ENCODE measurements around the gene RFX3.
A peak's percentile ranks its signal among the peaks of the same experiment; 100 is the strongest.

RFX3 gene

GRCh38 chr9:3541206-3541605, 15.4 kb upstream of the RFX3 start:
- TF ChIP-seq CTCF (IDR thresholded peaks at IDR 0.05; ENCODE audit: borderline replicate concordance, insufficient read depth, low read depth, low read length), result no peak
- no peak overlapping the region for H3K4me3 ChIP-seq (ENCODE audit: low read depth, low read length)

GRCh38 chr9:3534614-3535404, 9.0 kb upstream of the RFX3 start:
- H3K4me3 ChIP-seq (ENCODE audit: low read depth, low read length), result no peak overlapping the region
- TF ChIP-seq CTCF (IDR thresholded peaks at IDR 0.05; ENCODE audit: borderline replicate concordance, insufficient read depth, low read depth, low read length), result no peak

GRCh38 chr9:3532158-3532557, 6.4 kb upstream of the RFX3 start:
- no peak overlapping the region for H3K4me3 ChIP-seq (ENCODE audit: low read depth, low read length)
- no peak for TF ChIP-seq CTCF (IDR thresholded peaks at IDR 0.05; ENCODE audit: borderline replicate concordance, insufficient read depth, low read depth, low read length)

GRCh38 chr9:3528451-3528850, 2.6 kb upstream of the RFX3 start:
- no peak for TF ChIP-seq CTCF (IDR thresholded peaks at IDR 0.05; ENCODE audit: borderline replicate concordance, insufficient read depth, low read depth, low read length)
- no peak overlapping the region for H3K4me3 ChIP-seq (ENCODE audit: low read depth, low read length)

- TF ChIP-seq CTCF (IDR thresholded peaks at IDR 0.05; ENCODE audit: borderline replicate concordance, insufficient read depth, low read depth, low read length), result no peak
- H3K4me3 ChIP-seq (ENCODE audit: low read depth, low read length), result peak overlapping the region; percentile 74
Measured at GRCh38 chr9:3526997-3527940, 1.5 kb upstream of the RFX3 start.

GRCh38 chr9:3526165-3526996, 580 bp upstream of the RFX3 start:
- no peak for TF ChIP-seq CTCF (IDR thresholded peaks at IDR 0.05; ENCODE audit: borderline replicate concordance, insufficient read depth, low read depth, low read length)
- H3K4me3 ChIP-seq (ENCODE audit: low read depth, low read length), result peak overlapping the region; percentile 74

All from GM12875 (cell line).